ENCODE results near the gene IFITM2. TPM values are rescaled to one million over a fixed set of nuclear protein-coding genes. Genes with fewer than 3 reads are reported as not detected.

Gene IFITM2
- polyA plus RNA-seq, 1 of the 3 experiments (the other 2 are of a cell fraction) = 518 TPM

GRCh38 chr11:304915-305843, 2.4 kb upstream of the IFITM2 start:
- Histone ChIP-seq H3K9me2 (no peaks in the 10 kb centered on the region), H4K20me1 (ENCODE audit: insufficient read depth) (no peaks in the 10 kb centered on the region), H3K9ac (no peak overlapping the region), H3K36me3 (replicated peaks in 1 of 2; ENCODE audit: control insufficient read depth in 1 of 2, insufficient read depth in 2 of 2, low read length in 1 of 2) (peaks cover 0 to 3% of the 10 kb centered on the region in 2 experiments), H3F3A (replicated peaks; ENCODE audit: insufficient read depth) (peaks cover 13% of the 10 kb centered on the region), H3K9me3 (no peaks in the 10 kb centered on the region), H3K79me2 (ENCODE audit: insufficient read depth) (peaks cover 11% of the 10 kb centered on the region; the same call in 1 of the 2 replicates), H3K4me2 (no peak overlapping the region), H3K27me3 (ENCODE audit: insufficient read depth) (no peaks in the 10 kb centered on the region), H3K4me3 (ENCODE audit: low read depth in 2 of 2, low read length in 1 of 2) (no peak overlapping the region), H2AFZ (ENCODE audit: low read depth) (no peak overlapping the region), H3K4me1 (ENCODE audit: control insufficient read depth in 1 of 2, insufficient read depth in 2 of 2, low read depth in 1 of 2, low read length in 1 of 2) (peaks cover 5 to 6% of the 10 kb centered on the region in 2 experiments; a peak in 1 of 4 replicates), H3K27ac (ENCODE audit: low read depth in 2 of 2, low read length in 1 of 2) (no peak overlapping the region)
- CTCF ChIA-PET = interaction anchor here (0.7 to 3.3 kb wide), 27 partner anchors 10 to 250 kb away, joined by 3 to 24 read pairs (median 4); partner anchors contain the start of gene PTDSS2
- 54% methylated on average over 18 of the region's 19 CpGs for WGBS (ENCODE audit: low lambda C conversion rate)
- POLR2A ChIA-PET = no interaction called here
- TF ChIP-seq RAD21 (IDR thresholded peaks at IDR 0.05; ENCODE audit: low read length) (peak; percentile 69), GABPA (IDR thresholded peaks at IDR 0.05; ENCODE audit: low read depth) (no peak), CTCF (IDR thresholded peaks at IDR 0.05) (peak; percentile 68), TAF1 (IDR thresholded peaks at IDR 0.05; ENCODE audit: borderline replicate concordance, low read depth, low read length) (no peak), POLR2AphosphoS5 (IDR thresholded peaks at IDR 0.05; ENCODE audit: low read depth, low read length) (no peak), SMC3 (IDR thresholded peaks at IDR 0.05; ENCODE audit: low read depth, low read length) (peak; percentile 77), RXRA (IDR thresholded peaks at IDR 0.05; ENCODE audit: borderline replicate concordance, low read depth) (no peak), RFX5 (IDR thresholded peaks at IDR 0.05; ENCODE audit: low read length) (no peak), PBX3 (IDR thresholded peaks at IDR 0.05) (no peak), FOXM1 (IDR thresholded peaks at IDR 0.05; ENCODE audit: low read depth) (no peak)
- peak; percentile 82 for DNase-seq

- POLR2A ChIA-PET = no interaction called here
- no peak for DNase-seq
- TF ChIP-seq MEF2A (IDR thresholded peaks at IDR 0.05; ENCODE audit: borderline replicate concordance, low read depth) (no peak), IRF3 (IDR thresholded peaks at IDR 0.05; ENCODE audit: low read depth, low read length) (no peak), REST (IDR thresholded peaks at IDR 0.05; ENCODE audit: low read depth, low read length) (no peak), FOXM1 (IDR thresholded peaks at IDR 0.05; ENCODE audit: low read depth) (no peak), EP300 (IDR thresholded peaks at IDR 0.05; ENCODE audit: borderline replicate concordance in 1 of 2, low read depth in 1 of 2, low read length in 1 of 2) (no peak), NFIC (IDR thresholded peaks at IDR 0.05; ENCODE audit: borderline replicate concordance) (no peak), FOXJ3 (CRISPR knock-in tag; IDR thresholded peaks at IDR 0.05) (no peak), TEAD4 (IDR thresholded peaks at IDR 0.05; ENCODE audit: borderline replicate concordance, insufficient read depth) (no peak), RCOR1 (IDR thresholded peaks at IDR 0.05; ENCODE audit: low read length) (no peak), MAX (IDR thresholded peaks at IDR 0.05; ENCODE audit: low read depth) (no peak)
Measured at GRCh38 chr11:305844-306211, 1.8 kb upstream of the IFITM2 start.

More at GRCh38 chr11:305844-306211, 1.8 kb upstream of the IFITM2 start:
- Histone ChIP-seq H3K4me2 (no peak overlapping the region), H3K4me3 (ENCODE audit: low read depth in 2 of 2, low read length in 1 of 2) (no peak overlapping the region), H3K9me2 (no peaks in the 10 kb centered on the region), H3K27ac (ENCODE audit: low read depth in 2 of 2, low read length in 1 of 2) (no peak overlapping the region), H3K36me3 (replicated peaks in 1 of 2; ENCODE audit: control insufficient read depth in 1 of 2, insufficient read depth in 2 of 2, low read length in 1 of 2) (peaks cover 0 to 3% of the 10 kb centered on the region in 2 experiments), H3K79me2 (ENCODE audit: insufficient read depth) (peaks cover 11% of the 10 kb centered on the region; the same call in 1 of the 2 replicates), H2AFZ (ENCODE audit: low read depth) (no peak overlapping the region), H3F3A (replicated peaks; ENCODE audit: insufficient read depth) (peaks cover 13% of the 10 kb centered on the region), H3K9me3 (no peaks in the 10 kb centered on the region), H3K9ac (no peak overlapping the region), H4K20me1 (ENCODE audit: insufficient read depth) (no peaks in the 10 kb centered on the region), H3K4me1 (ENCODE audit: control insufficient read depth in 1 of 2, insufficient read depth in 2 of 2, low read depth in 1 of 2, low read length in 1 of 2) (peaks cover 5 to 6% of the 10 kb centered on the region in 2 experiments; a peak in 1 of 4 replicates), H3K27me3 (ENCODE audit: insufficient read depth) (no peaks in the 10 kb centered on the region)
- WGBS (ENCODE audit: low lambda C conversion rate) = 89% methylated on average over 9 of the region's 10 CpGs
- CTCF ChIA-PET = interaction anchor here (0.8 to 3.3 kb wide), 21 partner anchors 10 to 249 kb away, joined by 3 to 24 read pairs (median 4); partner anchors contain the start of gene PTDSS2
